ENCODE results near the gene IFT122.

DNA sequence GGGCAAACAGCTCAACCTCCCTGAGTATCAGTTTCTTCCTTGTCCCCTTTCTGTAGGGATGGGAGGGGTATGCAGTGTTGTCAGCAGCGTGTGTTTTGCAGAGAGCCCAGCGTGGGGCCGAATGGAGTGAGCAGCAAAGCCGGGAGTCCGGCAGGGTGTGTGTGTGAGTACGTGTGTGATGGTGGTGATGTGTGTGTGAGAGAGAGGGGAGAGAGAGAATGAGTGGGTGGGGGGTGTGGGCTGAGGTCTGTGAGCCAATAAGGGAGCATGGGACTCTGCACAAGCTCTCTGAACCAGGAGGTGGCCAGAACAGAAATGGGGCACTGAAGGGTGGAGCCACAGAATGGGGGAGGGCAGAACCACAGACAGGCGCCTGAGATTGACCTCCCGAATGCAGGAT is 43.8 kb downstream of the IFT122 start:
- TF ChIP-seq POLR2A (IDR thresholded peaks at IDR 0.05; ENCODE audit: low read depth, low read length) (no peak), TAF1 (IDR thresholded peaks at IDR 0.05; ENCODE audit: low read depth, low read length) (no peak), POLR2AphosphoS5 (IDR thresholded peaks at IDR 0.05; ENCODE audit: low read depth, low read length) (no peak), SPI1 (IDR thresholded peaks at IDR 0.05; ENCODE audit: low read depth, low read length) (no peak), POU2F2 (IDR thresholded peaks at IDR 0.05; ENCODE audit: low read depth, low read length) (no peak), PAX5 (IDR thresholded peaks at IDR 0.05; ENCODE audit: insufficient read depth, low read length, severe bottlenecking) (no peak)

Measured in GM12891 (cell line).